Omental fat pad (tissue), 4 donors: ENCODE data around the gene THOP1. TPM values are rescaled to one million over a fixed set of nuclear protein-coding genes. Genes with fewer than 3 reads are reported as not detected.

Experiments
- ATAC-seq: fragments of 150-250 bp; one replicate; pipeline ENCODE4 v1.9.1; 2016; ENCODE audit warnings: mild to moderate bottlenecking, moderate library complexity; ENCODE audit not compliant: low FRiP score
- DNase-seq: peaks from one replicate; pipeline ENCODE4 v3.0.0-alpha.2; 2019; ENCODE audit warnings: low spot score
- total RNA-seq, 4 donors: library from RNA; depleted of rRNA; stranded (reverse); fragments of >200 nt; gene quantifications; one replicate each; pipeline ENCODE4 v1.1.0, GENCODE V29; 2016
- TF ChIP-seq, protein P1 (sequence below), 3 donors: fragments of 450-650 bp; IDR thresholded peaks; one replicate each; pipeline ENCODE4 v1.5.1; 2016 to 2017; ENCODE audit warnings: antibody characterized with exemption in 3 of 3, mild to moderate bottlenecking in 3 of 3, moderate library complexity in 2 of 3

THOP1 gene
- total RNA-seq, 4 donors from 2014 or later = 27.4 to 50.2 (median 31.9) TPM

DNA sequence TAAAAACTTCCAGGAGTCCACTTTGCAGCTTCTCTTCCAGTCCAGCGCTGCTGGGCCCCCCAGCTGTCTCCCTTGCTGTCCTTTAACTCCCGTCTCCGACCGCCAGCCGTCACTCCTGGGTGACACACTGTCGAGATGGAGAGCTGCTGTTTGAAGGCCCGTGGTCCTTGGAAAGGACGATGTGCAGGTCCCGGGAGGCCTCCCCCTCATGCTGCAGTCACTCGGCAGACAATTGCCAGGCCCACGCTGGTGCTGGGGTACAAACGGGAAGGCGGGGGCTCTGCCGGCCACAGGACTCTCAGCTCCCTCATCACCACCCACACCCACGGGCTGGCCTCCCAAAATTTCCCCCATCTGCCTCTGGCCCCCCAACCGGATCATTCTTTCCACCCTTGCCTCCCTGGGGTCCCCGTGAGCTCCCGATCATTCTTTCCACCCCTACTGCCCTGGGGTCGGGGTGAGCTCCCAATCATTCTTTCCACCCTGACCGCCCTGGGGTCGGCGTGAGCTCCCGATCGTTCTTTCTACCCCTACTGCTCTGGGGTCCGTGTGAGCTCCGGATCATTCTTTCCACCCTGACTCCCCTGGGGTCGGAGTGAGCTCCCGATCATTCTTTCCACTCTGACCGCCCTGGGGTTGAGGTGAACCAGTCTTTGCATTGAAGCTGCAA lies 18.3 kb downstream of the THOP1 start:
- DNase-seq = no peak
- no peak for ATAC-seq
- TF ChIP-seq, protein P1, sequence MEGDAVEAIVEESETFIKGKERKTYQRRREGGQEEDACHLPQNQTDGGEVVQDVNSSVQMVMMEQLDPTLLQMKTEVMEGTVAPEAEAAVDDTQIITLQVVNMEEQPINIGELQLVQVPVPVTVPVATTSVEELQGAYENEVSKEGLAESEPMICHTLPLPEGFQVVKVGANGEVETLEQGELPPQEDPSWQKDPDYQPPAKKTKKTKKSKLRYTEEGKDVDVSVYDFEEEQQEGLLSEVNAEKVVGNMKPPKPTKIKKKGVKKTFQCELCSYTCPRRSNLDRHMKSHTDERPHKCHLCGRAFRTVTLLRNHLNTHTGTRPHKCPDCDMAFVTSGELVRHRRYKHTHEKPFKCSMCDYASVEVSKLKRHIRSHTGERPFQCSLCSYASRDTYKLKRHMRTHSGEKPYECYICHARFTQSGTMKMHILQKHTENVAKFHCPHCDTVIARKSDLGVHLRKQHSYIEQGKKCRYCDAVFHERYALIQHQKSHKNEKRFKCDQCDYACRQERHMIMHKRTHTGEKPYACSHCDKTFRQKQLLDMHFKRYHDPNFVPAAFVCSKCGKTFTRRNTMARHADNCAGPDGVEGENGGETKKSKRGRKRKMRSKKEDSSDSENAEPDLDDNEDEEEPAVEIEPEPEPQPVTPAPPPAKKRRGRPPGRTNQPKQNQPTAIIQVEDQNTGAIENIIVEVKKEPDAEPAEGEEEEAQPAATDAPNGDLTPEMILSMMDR (IDR thresholded peaks at IDR 0.05) = no peak

DNA sequence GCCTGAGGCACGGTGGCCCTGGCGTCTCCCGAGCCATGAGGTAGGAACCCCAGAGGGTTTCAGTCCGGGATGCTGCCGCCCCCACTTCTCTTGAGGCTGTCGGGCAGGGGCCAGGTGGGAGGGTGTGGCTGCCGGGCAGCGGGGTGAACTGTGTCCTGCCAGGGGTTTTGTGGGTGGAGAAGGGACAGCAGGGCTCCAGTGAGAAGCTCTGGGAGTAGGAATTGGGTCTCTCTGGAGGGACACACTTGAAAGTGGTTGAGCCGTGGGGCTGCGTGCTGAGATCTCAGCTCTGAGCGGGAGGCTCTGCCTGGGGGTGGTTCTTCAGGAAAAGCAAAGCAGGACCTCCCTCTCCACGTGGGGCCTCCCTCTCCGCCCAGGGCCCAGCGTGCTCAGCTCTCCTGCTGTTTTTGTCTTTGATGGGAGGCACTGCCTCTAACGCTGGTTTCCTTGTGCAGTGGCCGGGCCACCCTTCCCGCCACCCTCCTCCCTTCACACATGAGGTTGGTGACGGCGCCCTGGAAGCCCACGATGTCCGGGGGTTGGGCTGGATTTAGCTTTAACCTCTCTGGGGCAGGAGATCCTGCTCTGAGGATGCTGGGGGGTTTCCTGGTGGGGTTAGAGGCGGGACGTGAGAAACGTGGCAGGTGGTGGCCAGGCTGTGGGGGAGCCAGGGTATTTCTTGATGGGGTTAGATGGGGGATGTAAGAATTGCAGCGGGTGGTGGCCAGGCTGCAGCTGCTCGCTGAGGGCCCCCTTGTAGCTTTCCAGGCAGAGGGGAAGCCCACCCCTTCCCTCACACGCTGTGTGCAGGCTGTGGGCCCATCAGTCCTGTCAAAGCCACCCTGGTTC lies 19.1 kb downstream of the THOP1 start:
- TF ChIP-seq, protein P1 (IDR thresholded peaks at IDR 0.05) = no peak
- DNase-seq (no peak), ATAC-seq (no peak)

DNA sequence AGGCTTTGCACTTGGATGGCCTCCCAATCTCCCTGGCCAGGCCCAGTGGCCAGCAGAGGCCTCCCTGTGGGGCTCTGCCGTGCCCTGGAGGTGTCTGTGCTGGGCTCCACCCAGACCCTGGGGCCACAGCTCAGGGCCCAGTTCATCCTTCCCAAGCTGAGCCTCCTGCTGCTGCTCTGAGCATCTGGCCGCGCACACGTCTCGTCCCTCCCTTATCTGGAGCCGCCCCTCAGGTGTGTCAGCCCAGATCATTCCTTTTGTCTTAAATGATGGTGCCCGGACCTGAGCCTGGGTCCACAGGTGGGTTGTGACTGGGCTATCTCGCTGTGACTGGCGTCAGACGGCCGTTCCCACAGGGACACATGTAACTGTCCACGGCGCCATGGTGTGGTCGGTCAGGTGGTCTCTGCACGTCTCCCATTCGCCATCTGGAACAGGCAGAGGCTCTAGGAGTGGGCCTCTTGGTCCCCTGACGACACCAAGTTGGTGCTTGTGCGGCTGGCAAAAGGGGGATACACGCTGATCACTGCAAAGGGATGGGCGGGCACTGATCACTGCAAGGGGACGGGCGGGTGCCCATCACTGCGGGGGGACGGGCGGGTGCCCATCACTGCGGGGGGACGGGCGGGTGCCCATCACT lies 20.1 kb downstream of the THOP1 start:
- ATAC-seq (no peak), DNase-seq (no peak)
- TF ChIP-seq, protein P1 (IDR thresholded peaks at IDR 0.05) = no peak

DNA sequence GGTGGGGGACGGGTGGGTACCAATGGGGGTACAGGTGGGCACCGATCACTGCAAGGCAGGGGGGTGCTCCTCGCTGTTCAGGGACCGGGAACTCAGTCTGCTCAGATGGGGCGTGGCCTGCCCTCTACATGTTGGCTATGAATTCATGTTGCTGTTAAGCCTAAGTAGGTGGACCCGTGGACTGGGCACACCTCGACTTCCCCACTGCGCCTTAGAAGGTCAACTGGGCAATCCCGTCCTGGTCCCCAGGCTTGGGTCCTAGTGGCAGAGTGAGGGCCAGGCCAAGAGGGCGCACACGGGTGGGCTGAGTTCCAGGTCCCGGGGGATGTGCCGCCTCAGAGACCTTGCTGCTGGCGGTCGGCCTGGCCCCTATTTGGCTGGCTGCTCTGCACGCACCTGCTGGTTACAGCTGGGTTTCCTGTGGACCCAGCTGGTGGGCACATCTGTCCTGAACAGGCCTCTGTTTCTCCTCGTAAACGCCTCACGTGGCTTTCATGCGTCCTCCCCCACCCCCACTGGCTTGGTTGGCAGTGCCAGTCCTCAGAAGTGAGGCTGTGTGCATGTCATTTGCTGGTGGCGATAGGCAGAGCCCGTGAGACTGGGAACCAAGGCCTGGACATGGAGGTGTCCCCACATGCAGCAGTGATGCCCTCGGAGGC lies 20.8 kb downstream of the THOP1 start:
- no peak for ATAC-seq
- no peak for DNase-seq
- TF ChIP-seq, protein P1 (IDR thresholded peaks at IDR 0.05) = no peak

DNA sequence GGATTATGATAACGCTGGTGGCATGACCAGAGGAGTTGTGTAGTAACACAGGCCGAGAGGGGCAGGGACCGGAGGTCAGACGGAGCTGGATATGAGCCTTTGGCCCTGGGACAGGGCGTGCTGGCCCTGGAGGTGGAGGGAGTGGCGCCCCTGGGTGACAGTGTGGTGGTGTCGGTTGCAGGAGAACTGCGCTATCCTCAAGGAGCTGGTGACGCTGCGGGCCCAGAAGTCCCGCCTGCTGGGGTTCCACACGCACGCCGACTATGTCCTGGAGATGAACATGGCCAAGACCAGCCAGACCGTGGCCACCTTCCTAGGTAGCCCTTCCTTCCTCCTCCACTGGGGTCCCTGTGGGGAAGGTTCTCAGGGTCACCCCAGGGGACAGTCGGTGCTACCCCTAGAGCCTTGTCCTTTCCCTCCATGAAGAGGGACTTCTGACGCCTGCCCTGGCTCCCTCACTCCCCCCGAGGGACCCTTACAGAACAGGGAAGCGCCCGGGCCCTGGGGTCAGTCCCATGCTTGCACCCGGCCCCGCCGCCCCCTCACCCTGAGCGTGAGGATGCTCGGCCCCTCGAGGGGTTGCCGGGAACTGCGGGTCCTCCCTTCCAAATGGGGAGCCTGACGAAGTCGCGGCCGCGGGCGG lies 21.6 kb downstream of the THOP1 start:
- DNase-seq (no peak), ATAC-seq (no peak)
- TF ChIP-seq, protein P1 (IDR thresholded peaks at IDR 0.05) = no peak

DNA sequence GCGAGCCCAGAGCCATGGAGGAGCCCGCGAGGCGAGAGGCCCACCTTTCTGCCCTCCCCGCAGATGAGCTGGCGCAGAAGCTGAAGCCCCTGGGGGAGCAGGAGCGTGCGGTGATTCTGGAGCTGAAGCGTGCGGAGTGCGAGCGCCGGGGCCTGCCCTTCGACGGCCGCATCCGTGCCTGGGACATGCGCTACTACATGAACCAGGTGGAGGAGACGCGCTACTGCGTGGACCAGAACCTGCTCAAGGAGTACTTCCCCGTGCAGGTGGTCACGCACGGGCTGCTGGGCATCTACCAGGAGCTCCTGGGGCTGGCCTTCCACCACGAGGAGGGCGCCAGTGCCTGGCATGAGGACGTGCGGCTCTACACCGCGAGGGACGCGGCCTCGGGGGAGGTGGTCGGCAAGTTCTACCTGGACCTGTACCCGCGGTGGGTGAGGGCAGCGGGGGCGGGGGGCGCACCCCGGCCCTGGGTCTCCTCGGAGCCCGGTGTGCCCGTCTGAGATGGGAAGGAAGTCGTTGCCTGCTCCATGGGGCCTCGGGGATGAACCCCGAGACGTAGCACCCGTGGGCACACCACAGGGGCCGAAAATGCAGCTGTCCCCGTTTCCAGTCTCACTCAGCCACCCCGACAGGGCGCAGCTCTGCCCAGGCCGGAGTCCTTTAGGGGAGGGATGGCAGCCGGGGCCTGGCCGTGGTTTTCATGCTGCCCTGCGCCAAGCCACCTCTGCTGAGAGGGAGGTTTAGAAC lies 22.3 kb downstream of the THOP1 start:
- no peak for DNase-seq

More for the DNA sequence above, 22.3 kb downstream of the THOP1 start:
- no peak for ATAC-seq
- TF ChIP-seq, protein P1 (IDR thresholded peaks at IDR 0.05) = no peak
